Measurements from ENCODE around the gene APPL2.

APPL2 gene

GRCh38 chr12:105239304-105239703 lies 3.3 kb upstream of the APPL2 start:
- no peak overlapping the region for H2BK12ac ChIP-seq (ENCODE audit: low read length)
- H4K8ac ChIP-seq (ENCODE audit: low read depth, low read length) = no peak overlapping the region
- no peak overlapping the region for H3K27ac ChIP-seq (replicated peaks; ENCODE audit: low read length)
- no peak overlapping the region for H3K4me3 ChIP-seq (ENCODE audit: low read length in 2 of 2)
- H2BK5ac ChIP-seq (ENCODE audit: low read length) = no peak overlapping the region
- no peak overlapping the region for H2AFZ ChIP-seq (ENCODE audit: low read length)
- no peak overlapping the region for H2BK120ac ChIP-seq (ENCODE audit: low read depth, low read length)
- H3K79me1 ChIP-seq (ENCODE audit: low read depth, low read length) = no peaks in the 10 kb centered on the region
- H3K18ac ChIP-seq (ENCODE audit: low read length) = no peak overlapping the region
- no peak overlapping the region for H3K4ac ChIP-seq (ENCODE audit: low read length)
- H3K27me3 ChIP-seq (ENCODE audit: control insufficient read depth in 3 of 3, insufficient read depth in 3 of 3, low read depth in 1 of 3, low read length in 3 of 3) = peaks cover 0 to 3% (median 0%) of the 10 kb centered on the region in 3 experiments
- H3K14ac ChIP-seq (ENCODE audit: low read length) = no peak overlapping the region
- no peak overlapping the region for H2AK5ac ChIP-seq (ENCODE audit: low read depth, low read length)
- 100% methylated on average over 1 of the region's 5 CpGs; no CpG with 5 or more reads in 1 of the 2 donors for WGBS, 2 donors (ENCODE audit: extremely low coverage in 2 of 2, insufficient read length in 2 of 2, insufficient replicate concordance in 1 of 2)
- H3K4me2 ChIP-seq (ENCODE audit: insufficient read depth, low read length, poor library complexity, severe bottlenecking) = no peak overlapping the region
- H3K4me1 ChIP-seq (ENCODE audit: control insufficient read depth in 2 of 2, insufficient read depth in 1 of 2, low read depth in 1 of 2, low read length in 2 of 2) = peaks cover under 1 to 4% of the 10 kb centered on the region in 2 donors
- no peaks in the 10 kb centered on the region for H3K9me3 ChIP-seq (replicated peaks in 1 of 2; ENCODE audit: control insufficient read depth in 2 of 2, insufficient read depth in 1 of 2, low read depth in 1 of 2, low read length in 2 of 2)
- H3K36me3 ChIP-seq (replicated peaks in 1 of 2; ENCODE audit: control insufficient read depth in 2 of 2, insufficient read depth in 2 of 2, low read length in 2 of 2) = no peaks in the 10 kb centered on the region
- no peak overlapping the region for H2BK15ac ChIP-seq (ENCODE audit: low read length)
- H3K9ac ChIP-seq (ENCODE audit: low read depth, low read length, poor library complexity) = no peak overlapping the region
- no peak overlapping the region for H4K91ac ChIP-seq (ENCODE audit: low read depth, low read length, poor library complexity)
- H3K23ac ChIP-seq (ENCODE audit: low read depth, low read length, poor library complexity) = no peak overlapping the region
- no peak for DNase-seq (ENCODE audit: low spot score)

DNA sequence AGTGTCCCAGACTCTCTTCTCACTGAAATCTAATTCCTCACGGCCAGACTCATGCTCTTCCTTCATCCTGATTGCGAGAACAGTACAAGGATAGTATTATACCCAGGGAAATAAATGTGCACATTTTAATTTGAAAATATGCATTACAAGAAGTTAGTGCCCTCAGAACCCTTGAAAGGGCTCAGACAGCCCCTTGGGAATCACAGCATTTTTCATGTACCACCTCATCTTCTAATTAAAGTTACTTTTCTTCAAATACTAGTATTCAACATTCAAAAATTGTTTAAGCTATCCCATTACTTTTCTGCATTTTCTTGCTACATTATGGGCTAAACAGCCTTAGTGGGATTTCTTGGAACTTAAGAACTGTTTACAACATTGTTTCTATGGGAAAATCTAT lies 1.7 kb upstream of the APPL2 start:
- no peak overlapping the region for H3K23ac ChIP-seq (ENCODE audit: low read depth, low read length, poor library complexity)
- H3K36me3 ChIP-seq (replicated peaks in 1 of 2; ENCODE audit: control insufficient read depth in 2 of 2, insufficient read depth in 2 of 2, low read length in 2 of 2) = no peaks in the 10 kb centered on the region
- H2BK120ac ChIP-seq (ENCODE audit: low read depth, low read length) = no peak overlapping the region
- no peak overlapping the region for H3K18ac ChIP-seq (ENCODE audit: low read length)
- H4K91ac ChIP-seq (ENCODE audit: low read depth, low read length, poor library complexity) = no peak overlapping the region
- no peak overlapping the region for H4K8ac ChIP-seq (ENCODE audit: low read depth, low read length)
- H3K4me3 ChIP-seq (ENCODE audit: low read length in 2 of 2) = no peak overlapping the region
- H3K14ac ChIP-seq (ENCODE audit: low read length) = no peak overlapping the region
- WGBS, 2 donors (ENCODE audit: extremely low coverage in 2 of 2, insufficient read length in 2 of 2, insufficient replicate concordance in 1 of 2) = no CpG with 5 or more reads among the region's 2 CpGs
- peaks cover 0 to 3% (median 0%) of the 10 kb centered on the region in 3 experiments for H3K27me3 ChIP-seq (ENCODE audit: control insufficient read depth in 3 of 3, insufficient read depth in 3 of 3, low read depth in 1 of 3, low read length in 3 of 3)
- peaks cover 7 to 18% of the 10 kb centered on the region in 2 donors for H3K4me1 ChIP-seq (ENCODE audit: control insufficient read depth in 2 of 2, insufficient read depth in 1 of 2, low read depth in 1 of 2, low read length in 2 of 2)
- H2BK15ac ChIP-seq (ENCODE audit: low read length) = no peak overlapping the region
- no peaks in the 10 kb centered on the region for H3K9me3 ChIP-seq (replicated peaks in 1 of 2; ENCODE audit: control insufficient read depth in 2 of 2, insufficient read depth in 1 of 2, low read depth in 1 of 2, low read length in 2 of 2)
- no peak overlapping the region for H3K9ac ChIP-seq (ENCODE audit: low read depth, low read length, poor library complexity)
- no peak overlapping the region for H2AK5ac ChIP-seq (ENCODE audit: low read depth, low read length)
- H2BK5ac ChIP-seq (ENCODE audit: low read length) = no peak overlapping the region
- H3K4ac ChIP-seq (ENCODE audit: low read length) = no peak overlapping the region
- H2AFZ ChIP-seq (ENCODE audit: low read length) = no peak overlapping the region
- no peak for DNase-seq (ENCODE audit: low spot score)
- no peaks in the 10 kb centered on the region for H3K79me1 ChIP-seq (ENCODE audit: low read depth, low read length)
- H3K27ac ChIP-seq (replicated peaks; ENCODE audit: low read length) = no peak overlapping the region
- no peak overlapping the region for H2BK12ac ChIP-seq (ENCODE audit: low read length)
- no peak overlapping the region for H3K4me2 ChIP-seq (ENCODE audit: insufficient read depth, low read length, poor library complexity, severe bottlenecking)

GRCh38 chr12:105235281-105235731 lies 668 bp downstream of the APPL2 start:
- no CpG with 5 or more reads among the region's 9 CpGs for WGBS, 2 donors (ENCODE audit: extremely low coverage in 2 of 2, insufficient read length in 2 of 2, insufficient replicate concordance in 1 of 2)
- no peak overlapping the region for H3K9ac ChIP-seq (ENCODE audit: low read depth, low read length, poor library complexity)
- H3K4me3 ChIP-seq (ENCODE audit: low read length in 2 of 2) = peak overlapping the region; percentile 62 to 94
- H4K91ac ChIP-seq (ENCODE audit: low read depth, low read length, poor library complexity) = no peak overlapping the region
- DNase-seq (ENCODE audit: low spot score) = no peak
- H3K18ac ChIP-seq (ENCODE audit: low read length) = no peak overlapping the region
- H3K27ac ChIP-seq (replicated peaks; ENCODE audit: low read length) = peak overlapping the region; percentile 93
- H3K79me1 ChIP-seq (ENCODE audit: low read depth, low read length) = no peaks in the 10 kb centered on the region
- no peak overlapping the region for H2AK5ac ChIP-seq (ENCODE audit: low read depth, low read length)
- H2BK15ac ChIP-seq (ENCODE audit: low read length) = no peak overlapping the region
- no peak overlapping the region for H3K23ac ChIP-seq (ENCODE audit: low read depth, low read length, poor library complexity)
- peak overlapping the region; percentile 72 for H3K4me2 ChIP-seq (ENCODE audit: insufficient read depth, low read length, poor library complexity, severe bottlenecking)
- peaks cover 0 to 18% of the 10 kb centered on the region in 2 donors for H3K36me3 ChIP-seq (replicated peaks in 1 of 2; ENCODE audit: control insufficient read depth in 2 of 2, insufficient read depth in 2 of 2, low read length in 2 of 2)
- H3K4me1 ChIP-seq (ENCODE audit: control insufficient read depth in 2 of 2, insufficient read depth in 1 of 2, low read depth in 1 of 2, low read length in 2 of 2) = peaks cover 8 to 22% of the 10 kb centered on the region in 2 donors
- H3K9me3 ChIP-seq (replicated peaks in 1 of 2; ENCODE audit: control insufficient read depth in 2 of 2, insufficient read depth in 1 of 2, low read depth in 1 of 2, low read length in 2 of 2) = no peaks in the 10 kb centered on the region
- no peak overlapping the region for H2BK12ac ChIP-seq (ENCODE audit: low read length)
- no peak overlapping the region for H3K14ac ChIP-seq (ENCODE audit: low read length)
- H3K27me3 ChIP-seq (ENCODE audit: control insufficient read depth in 3 of 3, insufficient read depth in 3 of 3, low read depth in 1 of 3, low read length in 3 of 3) = peaks cover 0 to 3% (median 0%) of the 10 kb centered on the region in 3 experiments
- H2BK5ac ChIP-seq (ENCODE audit: low read length) = no peak overlapping the region
- H4K8ac ChIP-seq (ENCODE audit: low read depth, low read length) = no peak overlapping the region
- no peak overlapping the region for H2BK120ac ChIP-seq (ENCODE audit: low read depth, low read length)
- H3K4ac ChIP-seq (ENCODE audit: low read length) = no peak overlapping the region
- peak overlapping the region; percentile 96 for H2AFZ ChIP-seq (ENCODE audit: low read length)

- WGBS, 2 donors (ENCODE audit: extremely low coverage in 2 of 2, insufficient read length in 2 of 2, insufficient replicate concordance in 1 of 2) = no CpG with 5 or more reads among the region's 1 CpG
- H2BK5ac ChIP-seq (ENCODE audit: low read length) = no peak overlapping the region
- H3K18ac ChIP-seq (ENCODE audit: low read length) = no peak overlapping the region
- H3K23ac ChIP-seq (ENCODE audit: low read depth, low read length, poor library complexity) = no peak overlapping the region
- no peaks in the 10 kb centered on the region for H3K9me3 ChIP-seq (replicated peaks in 1 of 2; ENCODE audit: control insufficient read depth in 2 of 2, insufficient read depth in 1 of 2, low read depth in 1 of 2, low read length in 2 of 2)
- H3K36me3 ChIP-seq (replicated peaks in 1 of 2; ENCODE audit: control insufficient read depth in 2 of 2, insufficient read depth in 2 of 2, low read length in 2 of 2) = peaks cover 0 to 24% of the 10 kb centered on the region in 2 donors
- H3K9ac ChIP-seq (ENCODE audit: low read depth, low read length, poor library complexity) = no peak overlapping the region
- peak overlapping the region in 1 of 2 donors; percentile 62 for H3K4me3 ChIP-seq (ENCODE audit: low read length in 2 of 2)
- H2BK15ac ChIP-seq (ENCODE audit: low read length) = no peak overlapping the region
- H3K79me1 ChIP-seq (ENCODE audit: low read depth, low read length) = no peaks in the 10 kb centered on the region
- no peak overlapping the region for H4K91ac ChIP-seq (ENCODE audit: low read depth, low read length, poor library complexity)
- H3K4me2 ChIP-seq (ENCODE audit: insufficient read depth, low read length, poor library complexity, severe bottlenecking) = no peak overlapping the region
- no peak for DNase-seq (ENCODE audit: low spot score)
- H3K14ac ChIP-seq (ENCODE audit: low read length) = no peak overlapping the region
- H2BK120ac ChIP-seq (ENCODE audit: low read depth, low read length) = no peak overlapping the region
- no peak overlapping the region for H2BK12ac ChIP-seq (ENCODE audit: low read length)
- no peak overlapping the region for H2AK5ac ChIP-seq (ENCODE audit: low read depth, low read length)
- peaks cover 8 to 24% of the 10 kb centered on the region in 2 donors for H3K4me1 ChIP-seq (ENCODE audit: control insufficient read depth in 2 of 2, insufficient read depth in 1 of 2, low read depth in 1 of 2, low read length in 2 of 2)
- no peak overlapping the region for H4K8ac ChIP-seq (ENCODE audit: low read depth, low read length)
- H2AFZ ChIP-seq (ENCODE audit: low read length) = no peak overlapping the region
- H3K27ac ChIP-seq (replicated peaks; ENCODE audit: low read length) = no peak overlapping the region
- peaks cover 0 to 3% (median 0%) of the 10 kb centered on the region in 3 experiments for H3K27me3 ChIP-seq (ENCODE audit: control insufficient read depth in 3 of 3, insufficient read depth in 3 of 3, low read depth in 1 of 3, low read length in 3 of 3)
- H3K4ac ChIP-seq (ENCODE audit: low read length) = no peak overlapping the region
Observed at GRCh38 chr12:105234197-105234596, 1.8 kb downstream of the APPL2 start.

Data from neuronal stem cell (in vitro differentiated cells).